Colonic mucosa (tissue), 4 donors: ENCODE measurements around the gene PTPRE. TPM values are rescaled to one million over a fixed set of nuclear protein-coding genes. Genes with fewer than 3 reads are reported as not detected.

ENCODE experiments used
- DNase-seq: peaks from one replicate; pipeline ENCODE4 v3.0.0-alpha.2; 2020
- H3K27ac ChIP-seq: fragments of 200-600 bp; one replicate; pipeline ENCODE4 v1.8.0; 2021
- H3K27me3 ChIP-seq: fragments of 200-600 bp; one replicate; pipeline ENCODE4 v1.8.0; 2021
- H3K36me3 ChIP-seq: fragments of 200-600 bp; one replicate; pipeline ENCODE4 v1.8.0; 2021
- H3K4me1 ChIP-seq: fragments of 200-600 bp; one replicate; pipeline ENCODE4 v1.8.0; 2021; ENCODE audit warnings: mild to moderate bottlenecking
- H3K4me3 ChIP-seq: fragments of 200-600 bp; one replicate; pipeline ENCODE4 v1.8.0; 2021
- H3K9ac ChIP-seq, 2 donors: one replicate each; pipeline ENCODE4 v1.7.0; 2013; ENCODE audit warnings: control low read depth in 2 of 2, low read depth in 2 of 2, low read length in 2 of 2
- H3K9me3 ChIP-seq: fragments of 200-600 bp; one replicate; pipeline ENCODE4 v1.8.0; 2021
- CTCF ChIP-seq: fragments of 200-600 bp; IDR thresholded peaks from one replicate; pipeline ENCODE4 v1.8.0; 2022; ENCODE audit warnings: antibody characterized with exemption, mild to moderate bottlenecking
- intact Hi-C: fragments of 100-400 bp; cut with DNase I; formaldehyde crosslinking; loops from one replicate; pipeline ENCODE4 v1.14.1; 2022
- total RNA-seq, 2 donors: library from RNA; stranded (reverse); fragmentation: NEBNext Ultra II Directional in 1 of 2; extraction: Animal tissue kit (Norgen Biotek cat#: 25700) in 1 of 2; gene quantifications; one replicate each; pipeline ENCODE4 v1.2.1, GENCODE V29; 2021
- donor health status: healthy.
- donor health status: DM: no; HTN: no; CAD: no.
- donor health status: DM: no; HTN: no; CAD: no.

The PTPRE gene
- total RNA-seq, 2 donors from 2014 or later, result 15.9 to 18.8 TPM

GRCh38 chr10:127951861-127952574 lies 45.1 kb downstream of the PTPRE start:
- Histone ChIP-seq H3K36me3 (no peaks in the 10 kb centered on the region), H3K4me3 (no peak overlapping the region), H3K9ac (no peak overlapping the region), H3K27ac (no peak overlapping the region), H3K9me3 (no peaks in the 10 kb centered on the region), H3K27me3 (no peaks in the 10 kb centered on the region), H3K4me1 (no peaks in the 10 kb centered on the region)
- intact Hi-C loops, result no loop called here
- no peak for TF ChIP-seq CTCF
- no peak for DNase-seq

GRCh38 chr10:127952575-127952869 lies 45.6 kb downstream of the PTPRE start:
- H3K9ac ChIP-seq, result no peak overlapping the region
- no peak overlapping the region for H3K4me3 ChIP-seq
- H3K36me3 ChIP-seq, result no peaks in the 10 kb centered on the region
- intact Hi-C loops, result no loop called here
- no peaks in the 10 kb centered on the region for H3K9me3 ChIP-seq
- no peaks in the 10 kb centered on the region for H3K27me3 ChIP-seq
- no peak for DNase-seq
- H3K4me1 ChIP-seq, result no peaks in the 10 kb centered on the region
- no peak for TF ChIP-seq CTCF
- H3K27ac ChIP-seq, result no peak overlapping the region

GRCh38 chr10:127952918-127953317 lies 46.0 kb downstream of the PTPRE start:
- intact Hi-C loops, result no loop called here

GRCh38 chr10:127953876-127954275 lies 47.0 kb downstream of the PTPRE start:
- Histone ChIP-seq H3K9ac (no peak overlapping the region), H3K36me3 (no peaks in the 10 kb centered on the region), H3K27me3 (no peaks in the 10 kb centered on the region), H3K9me3 (no peaks in the 10 kb centered on the region), H3K4me1 (no peaks in the 10 kb centered on the region), H3K4me3 (no peak overlapping the region), H3K27ac (no peak overlapping the region)
- no peak for TF ChIP-seq CTCF
- intact Hi-C loops, result no loop called here
- no peak for DNase-seq

More at GRCh38 chr10:127952918-127953317, 46.0 kb downstream of the PTPRE start:
- TF ChIP-seq CTCF, result no peak
- no peak for DNase-seq
- Histone ChIP-seq H3K27ac (no peak overlapping the region), H3K36me3 (no peaks in the 10 kb centered on the region), H3K27me3 (no peaks in the 10 kb centered on the region), H3K9me3 (no peaks in the 10 kb centered on the region), H3K4me1 (no peaks in the 10 kb centered on the region), H3K4me3 (no peak overlapping the region), H3K9ac (no peak overlapping the region)

GRCh38 chr10:127959428-127959827 lies 52.5 kb downstream of the PTPRE start:
- intact Hi-C loops, result no loop called here

More at GRCh38 chr10:127959428-127959827, 52.5 kb downstream of the PTPRE start:
- H3K9me3 ChIP-seq, result no peaks in the 10 kb centered on the region
- H3K27me3 ChIP-seq, result no peaks in the 10 kb centered on the region
- TF ChIP-seq CTCF, result no peak
- no peak for DNase-seq
- no peak overlapping the region for H3K27ac ChIP-seq
- H3K36me3 ChIP-seq, result no peaks in the 10 kb centered on the region
- H3K4me3 ChIP-seq, result no peak overlapping the region
- H3K4me1 ChIP-seq, result no peaks in the 10 kb centered on the region
- no peak overlapping the region for H3K9ac ChIP-seq
